Astrocyte (in vitro differentiated cells and primary cell): ENCODE results near the gene ANKLE2. TPM values are rescaled to one million over a fixed set of nuclear protein-coding genes. Genes with fewer than 3 reads are reported as not detected.

Experiments
- DNase-seq: peaks from one replicate; pipeline ENCODE4 v3.0.0-alpha.2; 2010; ENCODE audit warnings: low read depth
- FAIRE-seq: peaks from 2 replicates; lab custom pipeline; 2011; peaks lifted over from hg19 to GRCh38; lab: Jason Lieb, UNC
- H2AFZ ChIP-seq: 2 replicates; pipeline ENCODE4 v1.6.0; 2012; ENCODE audit warnings: low read depth, low read length, inconsistent platforms
- H3K27ac ChIP-seq: 2 replicates; pipeline ENCODE4 v1.5.1; 2011; ENCODE audit warnings: low read depth, low read length, inconsistent platforms
- H3K27me3 ChIP-seq: 2 replicates; pipeline ENCODE4 v1.6.0; 2011; ENCODE audit warnings: low read length, inconsistent platforms; ENCODE audit not compliant: insufficient read depth
- H3K36me3 ChIP-seq: 2 replicates; pipeline ENCODE4 v1.5.1; 2011; ENCODE audit warnings: low read length, inconsistent platforms; ENCODE audit not compliant: insufficient read depth
- H3K4me1 ChIP-seq: 2 replicates; pipeline ENCODE4 v1.5.1; 2011; ENCODE audit warnings: low read length, inconsistent platforms; ENCODE audit not compliant: insufficient read depth
- H3K4me2 ChIP-seq: 2 replicates; pipeline ENCODE4 v1.6.0; 2012; ENCODE audit warnings: low read length, inconsistent platforms
- H3K4me3 ChIP-seq: 2 replicates; pipeline ENCODE4 v1.5.1; 2011; ENCODE audit warnings: low read depth, mild to moderate bottlenecking, low read length, inconsistent platforms; ENCODE audit not compliant: insufficient read depth
- H3K79me2 ChIP-seq: 2 replicates; pipeline ENCODE4 v1.6.0; 2012; ENCODE audit warnings: mild to moderate bottlenecking, low read length, inconsistent platforms; ENCODE audit not compliant: insufficient read depth
- H3K9ac ChIP-seq: 2 replicates; pipeline ENCODE4 v1.6.0; 2012; ENCODE audit warnings: mild to moderate bottlenecking, low read length, inconsistent platforms
- H3K9me3 ChIP-seq: 2 replicates; pipeline ENCODE4 v1.5.1; 2012; ENCODE audit warnings: low read depth, mild to moderate bottlenecking, low read length, inconsistent platforms; ENCODE audit not compliant: insufficient read depth
- H4K20me1 ChIP-seq: 2 replicates; pipeline ENCODE4 v1.6.0; 2012; ENCODE audit warnings: low read length, inconsistent platforms; ENCODE audit not compliant: insufficient read depth
- H3K27ac Mint-ChIP-seq: one replicate; pipeline ENCODE4 v1.8.0; 2021; ENCODE audit warnings: mild to moderate bottlenecking, mixed read lengths; ENCODE audit not compliant: unreplicated experiment
- H3K27me3 Mint-ChIP-seq: one replicate; pipeline ENCODE4 v1.8.0; 2021; ENCODE audit warnings: low read depth, mixed read lengths; ENCODE audit not compliant: unreplicated experiment
- H3K36me3 Mint-ChIP-seq: one replicate; pipeline ENCODE4 v1.8.0; 2021; ENCODE audit warnings: low read depth, mixed read lengths; ENCODE audit not compliant: unreplicated experiment
- H3K4me1 Mint-ChIP-seq: one replicate; pipeline ENCODE4 v1.8.0; 2021; ENCODE audit warnings: low read depth, mixed read lengths; ENCODE audit not compliant: unreplicated experiment
- H3K4me3 Mint-ChIP-seq: one replicate; pipeline ENCODE4 v1.8.0; 2021; ENCODE audit warnings: mild to moderate bottlenecking, moderate library complexity, mixed read lengths; ENCODE audit not compliant: unreplicated experiment
- H3K9me3 Mint-ChIP-seq: one replicate; pipeline ENCODE4 v1.8.0; 2021; ENCODE audit warnings: mild to moderate bottlenecking, mixed read lengths; ENCODE audit not compliant: unreplicated experiment
- EZH2 ChIP-seq: IDR thresholded peaks from 2 replicates; pipeline ENCODE4 v1.6.1; 2012; ENCODE audit warnings: mild to moderate bottlenecking, low read length, inconsistent platforms; ENCODE audit not compliant: insufficient read depth
- total RNA-seq: library from RNA; stranded (reverse); gene quantifications from 2 replicates; pipeline ENCODE4 v1.2.1, GENCODE V29; 2021
- TF ChIP-seq, protein P1 (sequence below): IDR thresholded peaks from 2 replicates; pipeline ENCODE4 v1.5.1; 2011; ENCODE audit warnings: low read depth, mild to moderate bottlenecking, inconsistent platforms, low read length, moderate library complexity; ENCODE audit not compliant: insufficient read depth

Gene ANKLE2
- total RNA-seq, 1 donor from 2014 or later: 140 TPM

GRCh38 chr12:132803125-132803524, 41.5 kb upstream of the ANKLE2 start:
- no peak overlapping the region for H3K4me3 Mint-ChIP-seq
- peaks cover 20% of the 10 kb centered on the region for H3K36me3 Mint-ChIP-seq
- TF ChIP-seq, protein P1, sequence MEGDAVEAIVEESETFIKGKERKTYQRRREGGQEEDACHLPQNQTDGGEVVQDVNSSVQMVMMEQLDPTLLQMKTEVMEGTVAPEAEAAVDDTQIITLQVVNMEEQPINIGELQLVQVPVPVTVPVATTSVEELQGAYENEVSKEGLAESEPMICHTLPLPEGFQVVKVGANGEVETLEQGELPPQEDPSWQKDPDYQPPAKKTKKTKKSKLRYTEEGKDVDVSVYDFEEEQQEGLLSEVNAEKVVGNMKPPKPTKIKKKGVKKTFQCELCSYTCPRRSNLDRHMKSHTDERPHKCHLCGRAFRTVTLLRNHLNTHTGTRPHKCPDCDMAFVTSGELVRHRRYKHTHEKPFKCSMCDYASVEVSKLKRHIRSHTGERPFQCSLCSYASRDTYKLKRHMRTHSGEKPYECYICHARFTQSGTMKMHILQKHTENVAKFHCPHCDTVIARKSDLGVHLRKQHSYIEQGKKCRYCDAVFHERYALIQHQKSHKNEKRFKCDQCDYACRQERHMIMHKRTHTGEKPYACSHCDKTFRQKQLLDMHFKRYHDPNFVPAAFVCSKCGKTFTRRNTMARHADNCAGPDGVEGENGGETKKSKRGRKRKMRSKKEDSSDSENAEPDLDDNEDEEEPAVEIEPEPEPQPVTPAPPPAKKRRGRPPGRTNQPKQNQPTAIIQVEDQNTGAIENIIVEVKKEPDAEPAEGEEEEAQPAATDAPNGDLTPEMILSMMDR: no peak
- H3K4me1 Mint-ChIP-seq: peaks cover 10% of the 10 kb centered on the region
- H3K27me3 Mint-ChIP-seq: no peaks in the 10 kb centered on the region
- Histone ChIP-seq H3K9me3 (no peaks in the 10 kb centered on the region), H3K4me2 (no peak overlapping the region), H4K20me1 (peaks cover 85% of the 10 kb centered on the region), H2AFZ (no peak overlapping the region), H3K9ac (no peak overlapping the region), H3K4me1 (no peaks in the 10 kb centered on the region), H3K79me2 (peaks cover 75% of the 10 kb centered on the region), H3K4me3 (no peak overlapping the region), H3K36me3 (peaks cover 64% of the 10 kb centered on the region), H3K27ac (no peak overlapping the region), H3K27me3 (no peaks in the 10 kb centered on the region)
- no peak overlapping the region for H3K27ac Mint-ChIP-seq
- DNase-seq: no peak
- FAIRE-seq: no peak
- no peaks in the 10 kb centered on the region for H3K9me3 Mint-ChIP-seq

DNA sequence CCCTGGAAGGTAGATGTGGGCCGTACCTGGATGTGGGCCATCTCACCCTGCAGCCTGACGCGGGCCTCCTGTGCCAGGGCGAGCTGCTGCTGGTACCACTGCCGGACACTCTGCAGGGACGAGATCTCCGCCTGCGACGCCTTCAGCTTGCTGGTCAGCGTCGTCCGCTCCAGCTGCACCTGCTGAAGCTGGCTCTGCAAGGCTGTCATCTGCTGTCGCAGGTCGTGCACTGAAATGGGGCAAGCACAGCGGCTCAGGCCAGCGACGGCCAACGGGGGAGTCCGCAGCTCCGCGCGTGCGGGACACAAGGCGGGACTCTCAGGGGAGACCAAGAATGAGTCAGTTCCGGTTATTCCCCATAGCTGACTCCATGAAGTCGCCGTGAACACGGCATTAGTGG, 40.1 kb upstream of the ANKLE2 start:
- Histone ChIP-seq H3K9me3 (no peaks in the 10 kb centered on the region), H3K9ac (no peak overlapping the region), H3K4me3 (no peak overlapping the region), H3K79me2 (peaks cover 70% of the 10 kb centered on the region), H3K36me3 (peaks cover 63% of the 10 kb centered on the region), H3K27ac (no peak overlapping the region), H3K4me2 (no peak overlapping the region), H4K20me1 (peaks cover 85% of the 10 kb centered on the region), H2AFZ (no peak overlapping the region), H3K4me1 (no peaks in the 10 kb centered on the region), H3K27me3 (no peaks in the 10 kb centered on the region)
- Mint-ChIP-seq H3K27me3 (no peaks in the 10 kb centered on the region), H3K4me1 (peaks cover 7% of the 10 kb centered on the region), H3K4me3 (no peak overlapping the region), H3K9me3 (no peaks in the 10 kb centered on the region), H3K27ac (no peak overlapping the region), H3K36me3 (peaks cover 14% of the 10 kb centered on the region)
- TF ChIP-seq EZH2: no peak
- TF ChIP-seq, protein P1: no peak
- DNase-seq (no peak), FAIRE-seq (no peak)

GRCh38 chr12:132798836-132799235, 37.2 kb upstream of the ANKLE2 start:
- no peaks in the 10 kb centered on the region for H3K27me3 Mint-ChIP-seq

More at GRCh38 chr12:132798836-132799235, 37.2 kb upstream of the ANKLE2 start:
- H3K27ac ChIP-seq: no peak overlapping the region
- no peak overlapping the region for H3K4me2 ChIP-seq
- no peak overlapping the region for H3K9ac ChIP-seq
- H3K79me2 ChIP-seq: peaks cover 68% of the 10 kb centered on the region
- peaks cover 87% of the 10 kb centered on the region for H4K20me1 ChIP-seq
- no peaks in the 10 kb centered on the region for H3K4me1 ChIP-seq
- no peaks in the 10 kb centered on the region for H3K27me3 ChIP-seq
- no peak overlapping the region for H3K4me3 ChIP-seq
- Mint-ChIP-seq H3K4me1 (no peaks in the 10 kb centered on the region), H3K36me3 (peaks cover 16% of the 10 kb centered on the region), H3K27ac (no peak overlapping the region), H3K9me3 (no peaks in the 10 kb centered on the region), H3K4me3 (no peak overlapping the region)
- TF ChIP-seq EZH2: no peak
- TF ChIP-seq, protein P1: no peak
- H3K9me3 ChIP-seq: no peaks in the 10 kb centered on the region
- DNase-seq (no peak), FAIRE-seq (no peak)
- H2AFZ ChIP-seq: no peak overlapping the region
- H3K36me3 ChIP-seq: peaks cover 66% of the 10 kb centered on the region
